ENCODE results near the gene FAM20A. TPM values are rescaled to one million over a fixed set of nuclear protein-coding genes. Genes with fewer than 3 reads are reported as not detected.
"Not testable (repeated sequence)": the region's sequence is repeated elsewhere in the genome, so short reads cannot be mapped to it uniquely, and the experiment has no call there.

FAM20A gene
- total RNA-seq, 5 donors from 2014 or later (not counting 1 experiment from before 2014, with no cell fraction given), result 0.16 to 0.38 (median 0.35) TPM; not detected in 2

GRCh38 chr17:68517605-68518004 is 83.6 kb downstream of the FAM20A start:
- H3K4me3 Mint-ChIP-seq; DNase-seq; H3K27me3 Mint-ChIP-seq; H3K9me3 Mint-ChIP-seq; H3K27ac Mint-ChIP-seq; H3K27me3 ChIP-seq (replicated peaks in 1 of 2; ENCODE audit: control insufficient read depth in 2 of 2, extremely low read depth in 1 of 2, insufficient read depth in 2 of 2, low read length in 1 of 2); H3K4me3 ChIP-seq (ENCODE audit: control insufficient read depth in 1 of 2, extremely low read depth in 1 of 2, low read length in 1 of 2); H3K27ac ChIP-seq (ENCODE audit: low read length); POLR2A ChIA-PET; ATAC-seq (replicated peaks in 1 of 4); CTCF ChIA-PET; H3K9me3 ChIP-seq: not testable (repeated sequence)
- peaks cover 68 to 74% (median 73%) of the 10 kb centered on the region in 3 donors for H3K4me1 Mint-ChIP-seq
- H3K36me3 Mint-ChIP-seq, result peaks cover 53% of the 10 kb centered on the region
- Histone ChIP-seq H3K4me1 (ENCODE audit: control insufficient read depth in 1 of 2, extremely low read depth in 1 of 2, insufficient read depth in 2 of 2, low read length in 2 of 2) (peaks cover 12 to 16% of the 10 kb centered on the region in 2 experiments), H3K36me3 (ENCODE audit: control insufficient read depth in 2 of 2, extremely low read depth in 1 of 2, insufficient read depth in 1 of 2, low read length in 1 of 2) (peaks cover 7 to 50% of the 10 kb centered on the region in 2 donors)
- WGBS (ENCODE audit: insufficient coverage), result no CpG with 5 or more reads among the region's 3 CpGs

GRCh38 chr17:68516732-68517131 is 84.4 kb downstream of the FAM20A start:
- Histone ChIP-seq H3K4me3 (ENCODE audit: control insufficient read depth in 1 of 2, extremely low read depth in 1 of 2, low read length in 1 of 2) (no peak overlapping the region), H3K27ac (ENCODE audit: low read length) (no peak overlapping the region), H3K36me3 (ENCODE audit: control insufficient read depth in 2 of 2, extremely low read depth in 1 of 2, insufficient read depth in 1 of 2, low read length in 1 of 2) (peaks cover 7 to 45% of the 10 kb centered on the region in 2 donors), H3K9me3 (no peaks in the 10 kb centered on the region), H3K4me1 (ENCODE audit: control insufficient read depth in 1 of 2, extremely low read depth in 1 of 2, insufficient read depth in 2 of 2, low read length in 2 of 2) (peaks cover 10 to 16% of the 10 kb centered on the region in 2 experiments), H3K27me3 (replicated peaks in 1 of 2; ENCODE audit: control insufficient read depth in 2 of 2, extremely low read depth in 1 of 2, insufficient read depth in 2 of 2, low read length in 1 of 2) (no peaks in the 10 kb centered on the region)
- H3K36me3 Mint-ChIP-seq, result peaks cover 46% of the 10 kb centered on the region
- H3K27me3 Mint-ChIP-seq, result no peaks in the 10 kb centered on the region
- H3K9me3 Mint-ChIP-seq, result no peaks in the 10 kb centered on the region
- ChIA-PET CTCF (interaction anchor here (0.6 kb wide), 2 partner anchors 252 to 254 kb away, joined by 3 read pairs; no protein-coding TSS in a partner anchor), POLR2A (interaction anchor here in 1 of 2 donors (0.7 kb wide), 1 partner anchor 683 kb away, joined by 3 read pairs; no protein-coding TSS in a partner anchor)
- H3K27ac Mint-ChIP-seq, result no peak overlapping the region
- H3K4me1 Mint-ChIP-seq, result peaks cover 64 to 72% (median 66%) of the 10 kb centered on the region in 3 donors
- ATAC-seq (replicated peaks in 1 of 4) (no peak), DNase-seq (no peak)
- no CpG with 5 or more reads among the region's 1 CpG for WGBS (ENCODE audit: insufficient coverage)
- H3K4me3 Mint-ChIP-seq, result no peak overlapping the region

GRCh38 chr17:68514831-68515635 is 86.1 kb downstream of the FAM20A start:
- H3K27ac ChIP-seq (ENCODE audit: low read length), result no peak overlapping the region
- no peaks in the 10 kb centered on the region for H3K9me3 ChIP-seq
- peaks cover 7 to 43% of the 10 kb centered on the region in 2 donors for H3K36me3 ChIP-seq (ENCODE audit: control insufficient read depth in 2 of 2, extremely low read depth in 1 of 2, insufficient read depth in 1 of 2, low read length in 1 of 2)
- H3K4me3 Mint-ChIP-seq, result peak overlapping the region; percentile 94 to 99 (median 94)
- H3K4me1 Mint-ChIP-seq, result peaks cover 64 to 76% (median 66%) of the 10 kb centered on the region in 3 donors
- H3K27me3 Mint-ChIP-seq, result no peaks in the 10 kb centered on the region
- DNase-seq (peak in 1 of 35 experiments; percentile 24), ATAC-seq (replicated peaks in 1 of 4) (no peak)
- ChIA-PET CTCF (interaction anchor here in 1 of 2 donors (0.5 kb wide), 1 partner anchor 232 kb away, joined by 13 read pairs; no protein-coding TSS in a partner anchor), POLR2A (no interaction called here)
- H3K27ac Mint-ChIP-seq, result peak overlapping the region in 1 of 2 donors; percentile 37
- peaks cover 10 to 21% of the 10 kb centered on the region in 2 experiments for H3K4me1 ChIP-seq (ENCODE audit: control insufficient read depth in 1 of 2, extremely low read depth in 1 of 2, insufficient read depth in 2 of 2, low read length in 2 of 2)
- 90% methylated on average over 11 of the region's 15 CpGs for WGBS (ENCODE audit: insufficient coverage)
- H3K27me3 ChIP-seq (replicated peaks in 1 of 2; ENCODE audit: control insufficient read depth in 2 of 2, extremely low read depth in 1 of 2, insufficient read depth in 2 of 2, low read length in 1 of 2), result no peaks in the 10 kb centered on the region
- no peaks in the 10 kb centered on the region for H3K9me3 Mint-ChIP-seq
- no peak overlapping the region for H3K4me3 ChIP-seq (ENCODE audit: control insufficient read depth in 1 of 2, extremely low read depth in 1 of 2, low read length in 1 of 2)
- H3K36me3 Mint-ChIP-seq, result peaks cover 41% of the 10 kb centered on the region

- Mint-ChIP-seq H3K36me3 (peaks cover 34% of the 10 kb centered on the region), H3K27me3 (no peaks in the 10 kb centered on the region), H3K4me3 (peak overlapping the region; percentile 94 to 99 (median 94)), H3K4me1 (peaks cover 54 to 69% (median 60%) of the 10 kb centered on the region in 3 donors), H3K9me3 (no peaks in the 10 kb centered on the region), H3K27ac (peak overlapping the region; percentile 97)
- ATAC-seq (replicated peaks in 1 of 4), result no peak
- Histone ChIP-seq H3K27me3 (replicated peaks in 1 of 2; ENCODE audit: control insufficient read depth in 2 of 2, extremely low read depth in 1 of 2, insufficient read depth in 2 of 2, low read length in 1 of 2) (no peaks in the 10 kb centered on the region), H3K4me1 (ENCODE audit: control insufficient read depth in 1 of 2, extremely low read depth in 1 of 2, insufficient read depth in 2 of 2, low read length in 2 of 2) (peaks cover 10 to 21% of the 10 kb centered on the region in 2 experiments), H3K36me3 (ENCODE audit: control insufficient read depth in 2 of 2, extremely low read depth in 1 of 2, insufficient read depth in 1 of 2, low read length in 1 of 2) (peaks cover 7 to 33% of the 10 kb centered on the region in 2 donors), H3K27ac (ENCODE audit: low read length) (no peak overlapping the region), H3K9me3 (no peaks in the 10 kb centered on the region), H3K4me3 (ENCODE audit: control insufficient read depth in 1 of 2, extremely low read depth in 1 of 2, low read length in 1 of 2) (peak overlapping the region in 1 of 2 donors; percentile 98)
- POLR2A ChIA-PET, result no interaction called here
- 61% methylated on average over 3 of the region's 3 CpGs for WGBS (ENCODE audit: insufficient coverage)
- no peak for DNase-seq
- CTCF ChIA-PET, result no interaction called here
Observed at GRCh38 chr17:68513932-68514331, 87.2 kb downstream of the FAM20A start.

- peaks cover 48 to 65% (median 54%) of the 10 kb centered on the region in 3 donors for H3K4me1 Mint-ChIP-seq
- no peaks in the 10 kb centered on the region for H3K27me3 ChIP-seq (replicated peaks in 1 of 2; ENCODE audit: control insufficient read depth in 2 of 2, extremely low read depth in 1 of 2, insufficient read depth in 2 of 2, low read length in 1 of 2)
- no peaks in the 10 kb centered on the region for H3K9me3 Mint-ChIP-seq
- peaks cover 10 to 16% of the 10 kb centered on the region in 2 experiments for H3K4me1 ChIP-seq (ENCODE audit: control insufficient read depth in 1 of 2, extremely low read depth in 1 of 2, insufficient read depth in 2 of 2, low read length in 2 of 2)
- H3K27ac ChIP-seq (ENCODE audit: low read length), result peak overlapping the region; percentile 81
- WGBS (ENCODE audit: insufficient coverage), result 1% methylated on average over 18 of the region's 20 CpGs
- ChIA-PET POLR2A (interaction anchor here in 1 of 2 donors (0.6 to 1.3 kb wide), 3 partner anchors 17 to 411 kb away, joined by 3 to 8 read pairs (median 4); no protein-coding TSS in a partner anchor), CTCF (interaction anchor here in 1 of 2 donors (0.5 to 0.6 kb wide), 2 partner anchors 332 to 1037 kb away, joined by 3 read pairs; no protein-coding TSS in a partner anchor)
- peak in 4 of 35 experiments; percentile 6 to 43 (median 17) for DNase-seq
- H3K36me3 Mint-ChIP-seq, result peaks cover 26% of the 10 kb centered on the region
- peaks cover 0 to 29% of the 10 kb centered on the region in 2 donors for H3K36me3 ChIP-seq (ENCODE audit: control insufficient read depth in 2 of 2, extremely low read depth in 1 of 2, insufficient read depth in 1 of 2, low read length in 1 of 2)
- peak overlapping the region; percentile 97 for H3K27ac Mint-ChIP-seq
- ATAC-seq (replicated peaks in 1 of 4), result no peak
- H3K27me3 Mint-ChIP-seq, result no peaks in the 10 kb centered on the region
- H3K4me3 ChIP-seq (ENCODE audit: control insufficient read depth in 1 of 2, extremely low read depth in 1 of 2, low read length in 1 of 2), result peak overlapping the region; percentile 92 to 98
- H3K4me3 Mint-ChIP-seq, result peak overlapping the region; percentile 94 to 99 (median 94)
- no peaks in the 10 kb centered on the region for H3K9me3 ChIP-seq
Observed at GRCh38 chr17:68512960-68513474, 88.2 kb downstream of the FAM20A start.
